OCI-LY1 (cell line): ENCODE measurements around the gene LRP10.

Source experiments
- H2AFZ ChIP-seq: fragments of 200-600 bp; sonication (generic), shearing (Covaris generic); 2 replicates; pipeline ENCODE4 v1.6.0; 2014; ENCODE audit warnings: antibody characterized with exemption, mild to moderate bottlenecking, low read length
- H3F3A ChIP-seq: fragments of 200-600 bp; sonication (generic), shearing (Covaris generic); 2 replicates; pipeline ENCODE4 v1.6.0; 2014; ENCODE audit warnings: mild to moderate bottlenecking, antibody characterized with exemption, low read length, moderate library complexity; ENCODE audit not compliant: insufficient read depth
- H3K27ac ChIP-seq: fragments of 200-600 bp; sonication (generic); 2 replicates; pipeline ENCODE4 v1.5.1; 2014; ENCODE audit warnings: low read length, mixed run types, mild to moderate bottlenecking, low read depth; ENCODE audit not compliant: poor library complexity, severe bottlenecking
- H3K27me3 ChIP-seq: fragments of 200-600 bp; sonication (generic); 2 replicates; pipeline ENCODE4 v1.6.0; 2014; ENCODE audit warnings: antibody characterized with exemption, mild to moderate bottlenecking, low read length, moderate library complexity; ENCODE audit not compliant: insufficient read depth
- H3K36me3 ChIP-seq: fragments of 200-600 bp; sonication (generic); 2 replicates; pipeline ENCODE4 v1.6.1; 2014; ENCODE audit warnings: mild to moderate bottlenecking, antibody characterized with exemption, low read length, moderate library complexity, mixed read lengths; ENCODE audit not compliant: insufficient read depth
- H3K4me1 ChIP-seq: fragments of 200-600 bp; sonication (generic); 2 replicates; pipeline ENCODE4 v1.5.1; 2014; ENCODE audit warnings: mild to moderate bottlenecking, low read length, moderate library complexity; ENCODE audit not compliant: insufficient read depth, severe bottlenecking
- H3K4me2 ChIP-seq: fragments of 200-600 bp; sonication (generic), shearing (Covaris generic); 2 replicates; pipeline ENCODE4 v1.6.1; 2014; ENCODE audit warnings: low read length
- H3K4me3 ChIP-seq: fragments of 200-600 bp; sonication (generic); 2 replicates; pipeline ENCODE4 v1.5.1; 2014; ENCODE audit warnings: low read length, low read depth, mild to moderate bottlenecking, mixed read lengths; ENCODE audit not compliant: poor library complexity, severe bottlenecking
- H3K79me2 ChIP-seq: fragments of 200-600 bp; shearing (Covaris generic); 2 replicates; pipeline ENCODE4 v1.6.1; 2016; ENCODE audit warnings: mixed run types, low read length, mixed read lengths; ENCODE audit not compliant: insufficient read depth
- H3K9ac ChIP-seq: fragments of 200-600 bp; sonication (generic), shearing (Covaris generic); 2 replicates; pipeline ENCODE4 v1.6.1; 2014; ENCODE audit warnings: mild to moderate bottlenecking, low read length, mixed read lengths
- H3K9me2 ChIP-seq: fragments of 200-600 bp; sonication (generic), shearing (Covaris generic); 2 replicates; pipeline ENCODE4 v1.6.1; 2014; ENCODE audit warnings: low read depth, mild to moderate bottlenecking, low read length, mixed read lengths
- H3K9me3 ChIP-seq: fragments of 200-600 bp; shearing (Covaris generic); 2 replicates; pipeline ENCODE4 v1.6.1; 2014; ENCODE audit warnings: low read length, mixed read lengths
- H4K20me1 ChIP-seq: fragments of 200-600 bp; sonication (generic), shearing (Covaris generic); 2 replicates; pipeline ENCODE4 v1.6.0; 2016; ENCODE audit warnings: mild to moderate bottlenecking, low read length; ENCODE audit not compliant: insufficient read depth
- EZH2 ChIP-seq: fragments of 200-600 bp; sonication (generic), shearing (Covaris generic); IDR thresholded peaks from 2 replicates; pipeline ENCODE4 v1.8.0; 2017; ENCODE audit warnings: borderline replicate concordance, mixed run types, mild to moderate bottlenecking, antibody characterized with exemption, low read length, moderate library complexity, mixed read lengths
- TF ChIP-seq, protein P1 (sequence below): fragments of 200-600 bp; sonication (generic), shearing (Covaris generic); IDR thresholded peaks from 2 replicates; pipeline ENCODE4 v1.5.1; 2017; ENCODE audit warnings: mild to moderate bottlenecking, antibody characterized with exemption, low read length, moderate library complexity, mixed read lengths

Gene LRP10

GRCh38 chr14:22875003-22875747, 3.6 kb downstream of the LRP10 start:
- Histone ChIP-seq H3K79me2 (no peaks in the 10 kb centered on the region), H3K27me3 (no peaks in the 10 kb centered on the region), H2AFZ (no peak overlapping the region), H3K4me3 (no peak overlapping the region), H3K4me2 (no peak overlapping the region), H3F3A (no peaks in the 10 kb centered on the region), H3K9ac (no peak overlapping the region), H3K4me1 (peaks cover 20% of the 10 kb centered on the region), H3K36me3 (peaks cover 51% of the 10 kb centered on the region), H3K27ac (no peak overlapping the region), H3K9me2 (no peaks in the 10 kb centered on the region), H4K20me1 (no peaks in the 10 kb centered on the region), H3K9me3 (no peaks in the 10 kb centered on the region)
- TF ChIP-seq, protein P1, sequence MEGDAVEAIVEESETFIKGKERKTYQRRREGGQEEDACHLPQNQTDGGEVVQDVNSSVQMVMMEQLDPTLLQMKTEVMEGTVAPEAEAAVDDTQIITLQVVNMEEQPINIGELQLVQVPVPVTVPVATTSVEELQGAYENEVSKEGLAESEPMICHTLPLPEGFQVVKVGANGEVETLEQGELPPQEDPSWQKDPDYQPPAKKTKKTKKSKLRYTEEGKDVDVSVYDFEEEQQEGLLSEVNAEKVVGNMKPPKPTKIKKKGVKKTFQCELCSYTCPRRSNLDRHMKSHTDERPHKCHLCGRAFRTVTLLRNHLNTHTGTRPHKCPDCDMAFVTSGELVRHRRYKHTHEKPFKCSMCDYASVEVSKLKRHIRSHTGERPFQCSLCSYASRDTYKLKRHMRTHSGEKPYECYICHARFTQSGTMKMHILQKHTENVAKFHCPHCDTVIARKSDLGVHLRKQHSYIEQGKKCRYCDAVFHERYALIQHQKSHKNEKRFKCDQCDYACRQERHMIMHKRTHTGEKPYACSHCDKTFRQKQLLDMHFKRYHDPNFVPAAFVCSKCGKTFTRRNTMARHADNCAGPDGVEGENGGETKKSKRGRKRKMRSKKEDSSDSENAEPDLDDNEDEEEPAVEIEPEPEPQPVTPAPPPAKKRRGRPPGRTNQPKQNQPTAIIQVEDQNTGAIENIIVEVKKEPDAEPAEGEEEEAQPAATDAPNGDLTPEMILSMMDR = no peak
- TF ChIP-seq EZH2 = no peak

DNA sequence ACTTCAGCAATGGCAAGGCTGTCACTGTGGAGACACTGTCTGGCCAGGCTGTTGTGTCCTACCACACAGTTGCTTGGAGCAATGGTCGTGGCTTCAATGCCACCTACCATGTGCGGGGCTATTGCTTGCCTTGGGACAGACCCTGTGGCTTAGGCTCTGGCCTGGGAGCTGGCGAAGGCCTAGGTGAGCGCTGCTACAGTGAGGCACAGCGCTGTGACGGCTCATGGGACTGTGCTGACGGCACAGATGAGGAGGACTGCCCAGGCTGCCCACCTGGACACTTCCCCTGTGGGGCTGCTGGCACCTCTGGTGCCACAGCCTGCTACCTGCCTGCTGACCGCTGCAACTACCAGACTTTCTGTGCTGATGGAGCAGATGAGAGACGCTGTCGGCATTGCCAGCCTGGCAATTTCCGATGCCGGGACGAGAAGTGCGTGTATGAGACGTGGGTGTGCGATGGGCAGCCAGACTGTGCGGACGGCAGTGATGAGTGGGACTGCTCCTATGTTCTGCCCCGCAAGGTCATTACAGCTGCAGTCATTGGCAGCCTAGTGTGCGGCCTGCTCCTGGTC, 4.3 kb downstream of the LRP10 start:
- Histone ChIP-seq H2AFZ (no peak overlapping the region), H3K4me3 (no peak overlapping the region), H3F3A (no peaks in the 10 kb centered on the region), H3K27ac (no peak overlapping the region), H3K79me2 (no peaks in the 10 kb centered on the region), H3K9me3 (no peaks in the 10 kb centered on the region), H3K36me3 (peaks cover 51% of the 10 kb centered on the region), H3K4me2 (no peak overlapping the region), H3K9me2 (no peaks in the 10 kb centered on the region), H4K20me1 (no peaks in the 10 kb centered on the region), H3K4me1 (peaks cover 14% of the 10 kb centered on the region), H3K27me3 (no peaks in the 10 kb centered on the region), H3K9ac (no peak overlapping the region)
- TF ChIP-seq, protein P1 = no peak
- TF ChIP-seq EZH2 = no peak

GRCh38 chr14:22877000-22877501, 5.5 kb downstream of the LRP10 start:
- Histone ChIP-seq H3K9ac (no peak overlapping the region), H3F3A (no peaks in the 10 kb centered on the region), H4K20me1 (no peaks in the 10 kb centered on the region), H2AFZ (no peak overlapping the region), H3K36me3 (peaks cover 51% of the 10 kb centered on the region), H3K27ac (no peak overlapping the region), H3K79me2 (no peaks in the 10 kb centered on the region), H3K4me2 (no peak overlapping the region), H3K27me3 (no peaks in the 10 kb centered on the region), H3K4me3 (no peak overlapping the region), H3K9me3 (no peaks in the 10 kb centered on the region), H3K4me1 (peaks cover 8% of the 10 kb centered on the region), H3K9me2 (no peaks in the 10 kb centered on the region)
- TF ChIP-seq EZH2 = no peak
- TF ChIP-seq, protein P1 = no peak
